NCI-H2171 treated with DMSO at 0.1 percent for 48 hours (cell line): Measurements from ENCODE around the gene ATP13A4.

Experiments
- DNase-seq: peaks from one replicate; lab custom pipeline; 2025; lab: John Stamatoyannopoulos, UW

Gene ATP13A4

GRCh38 chr3:193554811-193555210 lies at the start of gene ATP13A4:
ATP13A4 (minus strand) TSS chr3:193554895; CDS start chr3:193554799, 96 bp downstream.
- DNase-seq, result no peak

DNA sequence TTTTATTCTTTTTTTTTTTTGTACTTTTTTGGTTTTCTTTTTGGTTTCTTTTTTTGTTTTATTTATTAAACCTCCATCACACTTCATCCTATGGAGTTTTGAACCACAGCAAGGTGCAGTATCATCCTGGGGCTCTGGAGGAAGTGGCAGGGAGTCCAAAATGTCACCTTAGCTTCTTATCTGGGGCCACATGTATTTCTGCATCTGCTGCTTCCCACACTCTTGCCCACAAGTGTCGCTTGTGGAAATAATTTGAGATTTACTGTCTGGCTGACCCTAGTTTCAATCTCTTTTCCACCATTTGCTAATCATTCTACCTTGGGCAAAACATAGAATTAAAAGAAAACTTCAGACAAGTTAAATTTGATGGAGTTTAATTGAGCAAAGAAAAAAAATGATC lies 44.7 kb upstream of the ATP13A4 start:
- no peak for DNase-seq

DNA sequence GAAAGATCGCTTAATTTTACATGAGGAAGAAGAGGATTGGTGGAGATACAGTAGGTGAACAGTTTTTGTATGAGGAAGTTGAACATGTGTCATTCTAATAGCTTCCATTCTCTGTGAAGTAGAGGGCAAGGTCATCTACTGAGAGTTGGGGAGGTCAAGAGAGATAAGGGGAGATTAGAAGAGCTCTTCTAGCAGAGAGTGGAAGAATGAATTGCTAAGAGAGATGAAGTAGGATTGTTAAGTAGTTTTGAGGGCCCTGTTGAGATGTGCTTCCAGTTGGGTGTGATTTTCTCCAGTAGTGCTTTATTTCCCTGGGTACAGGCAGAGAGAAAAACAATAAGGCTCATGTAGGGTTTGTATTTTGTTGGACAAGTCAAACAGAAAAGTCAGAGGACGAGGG lies 43.5 kb upstream of the ATP13A4 start:
- no peak for DNase-seq

DNA sequence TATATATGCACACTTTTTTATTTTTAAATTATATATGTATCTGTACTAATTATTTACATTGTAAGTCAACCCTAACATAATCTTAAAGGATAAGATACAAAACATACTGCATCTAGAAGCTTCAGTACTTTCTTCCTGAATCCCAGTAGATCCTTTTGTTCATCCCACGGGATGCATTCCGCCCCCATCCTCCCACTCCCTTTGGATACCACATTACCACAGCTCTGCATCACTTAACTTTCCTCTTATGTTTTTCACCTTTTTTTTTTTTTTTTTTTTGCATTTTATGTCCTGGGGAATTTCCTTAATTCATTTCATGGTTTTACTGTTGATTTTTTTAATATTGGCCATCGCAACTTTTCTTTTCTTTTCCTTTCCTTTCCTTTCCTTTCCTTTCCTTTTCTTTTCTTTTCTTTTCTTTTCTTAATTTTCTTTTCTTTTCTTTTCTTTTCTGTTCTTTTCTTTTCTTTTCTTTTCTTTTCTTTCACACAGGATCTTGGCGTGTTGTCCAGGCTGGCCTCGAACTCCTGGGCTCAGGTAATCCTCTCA lies 41.3 kb upstream of the ATP13A4 start:
- no peak for DNase-seq

DNA sequence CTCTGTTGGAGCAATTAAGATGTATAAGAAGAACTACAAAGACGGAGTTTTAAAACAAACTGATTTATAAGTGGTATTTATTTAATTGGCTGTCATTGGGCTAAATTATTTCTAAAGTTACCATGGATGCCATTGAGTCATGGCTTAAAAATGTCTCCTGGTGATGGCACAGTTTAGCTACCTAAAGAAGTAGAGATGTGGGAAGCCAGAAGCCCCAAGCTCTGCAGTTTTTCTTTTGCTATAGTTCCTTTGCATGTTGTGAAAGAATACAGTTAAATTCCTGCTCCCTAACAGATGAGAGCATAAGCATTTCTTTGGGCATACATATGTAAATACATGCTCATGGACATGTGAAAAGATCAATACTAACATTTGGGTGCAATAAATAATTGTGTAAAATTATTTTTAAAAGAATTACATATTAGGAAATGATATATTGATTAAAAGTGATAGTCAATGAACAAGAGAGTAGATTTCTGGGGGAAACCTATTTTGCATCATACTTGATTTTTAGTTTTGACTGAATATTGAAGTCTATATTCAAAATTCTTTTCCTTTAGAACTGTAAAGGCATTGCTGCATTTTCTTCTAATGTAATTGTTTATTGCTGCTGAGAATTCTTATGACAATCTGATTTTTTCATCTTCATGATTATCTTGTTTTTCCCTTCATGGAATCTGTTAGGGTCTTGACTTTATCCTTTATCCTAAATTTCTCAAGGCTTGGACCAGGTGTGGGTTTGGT lies 40.4 kb upstream of the ATP13A4 start:
- DNase-seq, result no peak

GRCh38 chr3:193593668-193594030 lies 39.0 kb upstream of the ATP13A4 start:
- peak; percentile 46 for DNase-seq

DNA sequence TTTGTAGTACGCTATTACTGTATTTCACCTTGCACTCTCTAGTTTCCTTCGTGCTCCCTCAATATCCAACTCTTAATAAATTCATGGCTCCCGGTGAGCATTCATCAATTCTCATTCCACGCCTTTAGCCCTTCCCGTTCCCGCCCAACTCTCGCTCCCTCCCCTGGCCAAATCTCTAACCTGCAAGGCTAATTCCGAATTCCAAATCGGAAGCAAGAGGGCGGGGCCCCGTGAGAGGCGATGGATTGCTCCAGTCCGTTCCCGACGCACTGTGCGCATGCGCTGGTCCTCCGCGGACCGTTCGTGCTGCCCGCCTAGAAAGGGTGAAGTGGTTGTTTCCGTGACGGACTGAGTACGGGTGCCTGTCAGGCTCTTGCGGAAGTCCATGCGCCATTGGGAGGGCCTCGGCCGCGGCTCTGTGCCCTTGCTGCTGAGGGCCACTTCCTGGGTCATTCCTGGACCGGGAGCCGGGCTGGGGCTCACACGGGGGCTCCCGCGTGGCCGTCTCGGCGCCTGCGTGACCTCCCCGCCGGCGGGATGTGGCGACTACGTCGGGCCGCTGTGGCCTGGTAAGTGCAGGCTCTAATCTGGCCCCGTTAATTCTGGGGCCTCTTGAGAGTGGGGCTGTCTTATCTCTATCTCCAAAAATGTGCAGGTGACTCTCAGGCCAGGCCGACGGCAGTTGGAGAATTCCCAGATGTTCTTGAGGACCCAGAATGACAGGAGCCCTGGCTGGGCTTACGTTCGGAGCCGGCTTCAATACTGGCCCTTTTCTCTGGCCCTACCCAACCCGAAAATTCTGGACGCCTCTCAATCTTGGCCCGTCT lies 38.4 kb upstream of the ATP13A4 start, which contains the start of gene OPA1:
OPA1 (plus strand) TSS at position 368 of the 827 bp plus-strand sequence; CDS start at position 538, 170 bp downstream.
- peak; percentile 98 for DNase-seq

GRCh38 chr3:193590088-193590856 lies 35.6 kb upstream of the ATP13A4 start:
- DNase-seq, result no peak

DNA sequence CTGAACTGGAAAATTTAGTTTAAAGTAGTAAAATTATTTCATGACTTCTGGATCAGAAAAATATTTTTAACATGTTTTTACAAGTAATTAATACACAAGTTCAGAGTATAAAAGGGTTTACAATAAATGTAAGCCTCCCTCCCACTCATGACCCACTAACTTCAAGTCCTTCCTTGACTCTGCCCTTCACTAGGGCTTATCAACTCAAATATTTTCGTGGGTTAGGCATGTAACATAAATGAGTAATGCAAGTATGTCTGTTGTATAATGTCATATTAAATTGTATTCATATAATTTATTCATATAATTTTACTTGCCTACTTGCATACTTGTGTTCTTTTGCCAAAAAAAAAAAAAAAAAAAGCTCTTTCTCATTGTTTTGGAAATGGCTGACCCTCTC lies 34.9 kb upstream of the ATP13A4 start:
- no peak for DNase-seq

DNA sequence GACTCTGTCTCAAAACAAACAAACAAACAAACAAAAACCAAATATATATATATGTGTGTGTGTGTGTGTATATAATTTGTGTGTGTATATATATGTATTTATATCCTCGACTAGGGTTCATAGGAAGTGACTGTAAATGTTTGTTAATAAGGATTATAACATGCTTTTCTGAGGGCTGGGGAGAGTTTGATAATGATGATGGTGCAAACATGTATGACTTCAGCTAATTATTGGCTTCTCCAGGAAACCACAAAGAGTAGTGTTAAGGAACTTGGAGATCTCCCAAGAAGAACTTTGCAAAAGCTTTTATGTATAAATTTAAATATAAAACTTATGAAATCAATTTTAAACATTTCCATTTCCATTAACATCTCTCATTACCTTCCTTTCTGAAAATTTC lies 34.4 kb upstream of the ATP13A4 start:
- no peak for DNase-seq

DNA sequence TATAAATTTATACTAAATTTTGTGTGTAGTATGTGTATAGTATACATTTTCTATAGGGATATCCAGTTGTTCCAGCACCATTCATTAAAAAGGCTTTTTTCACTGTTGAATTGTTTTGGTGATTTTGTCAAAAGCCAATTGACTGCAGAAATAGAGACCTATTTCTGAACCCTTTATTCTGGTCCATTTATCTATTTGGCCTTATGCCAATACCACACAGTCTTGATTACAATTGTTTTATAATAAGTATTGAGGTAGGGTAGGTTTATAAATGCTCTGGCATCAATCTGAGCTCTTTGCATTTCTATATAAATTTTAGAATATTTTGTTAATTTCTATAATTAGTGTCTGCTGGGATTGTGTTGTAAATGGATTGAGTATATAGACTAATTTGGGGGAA lies 31.8 kb upstream of the ATP13A4 start:
- DNase-seq, result no peak

GRCh38 chr3:193585530-193585929 lies 30.8 kb upstream of the ATP13A4 start:
- DNase-seq, result no peak

GRCh38 chr3:193574488-193575070 lies 19.9 kb upstream of the ATP13A4 start:
- no peak for DNase-seq

DNA sequence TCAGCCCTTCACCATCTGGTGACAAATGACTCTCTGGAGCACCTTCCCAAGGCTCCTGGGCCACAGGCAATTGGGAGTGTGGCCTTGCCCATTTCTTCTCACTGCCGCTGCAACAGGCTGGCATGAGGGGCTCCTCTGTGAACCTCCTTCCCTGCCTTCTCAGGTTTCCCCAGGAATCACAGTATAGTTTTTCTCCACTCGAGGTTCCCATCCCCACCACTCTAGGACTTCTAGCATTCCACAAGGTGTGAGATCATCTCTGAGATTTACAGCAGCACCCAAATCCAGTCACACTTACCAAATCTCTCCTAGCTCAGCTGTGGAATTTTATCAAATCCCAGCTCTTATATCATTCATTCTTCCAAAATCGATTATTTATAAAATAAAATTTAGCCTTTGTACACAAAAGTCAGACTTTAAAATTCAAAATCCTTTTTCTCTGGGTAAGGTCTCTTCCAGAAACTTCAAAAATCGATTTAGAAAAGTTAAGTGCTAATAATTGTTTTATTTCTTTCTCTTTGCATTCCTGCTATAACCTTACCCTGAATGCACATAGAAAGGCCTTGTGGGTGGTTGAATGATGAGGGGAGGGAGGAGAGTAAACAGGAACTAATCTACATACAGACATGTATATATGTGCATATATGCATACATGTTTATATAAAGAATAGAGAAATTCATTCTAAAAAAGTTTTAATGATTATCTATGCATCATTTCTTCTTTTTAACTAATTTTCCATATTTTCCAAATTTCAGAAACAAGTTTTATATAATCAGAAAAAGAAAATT lies 18.9 kb upstream of the ATP13A4 start:
- no peak for DNase-seq

GRCh38 chr3:193572426-193572908 lies 17.8 kb upstream of the ATP13A4 start:
- DNase-seq, result peak; percentile 83

GRCh38 chr3:193569119-193569518 lies 14.4 kb upstream of the ATP13A4 start:
- no peak for DNase-seq

DNA sequence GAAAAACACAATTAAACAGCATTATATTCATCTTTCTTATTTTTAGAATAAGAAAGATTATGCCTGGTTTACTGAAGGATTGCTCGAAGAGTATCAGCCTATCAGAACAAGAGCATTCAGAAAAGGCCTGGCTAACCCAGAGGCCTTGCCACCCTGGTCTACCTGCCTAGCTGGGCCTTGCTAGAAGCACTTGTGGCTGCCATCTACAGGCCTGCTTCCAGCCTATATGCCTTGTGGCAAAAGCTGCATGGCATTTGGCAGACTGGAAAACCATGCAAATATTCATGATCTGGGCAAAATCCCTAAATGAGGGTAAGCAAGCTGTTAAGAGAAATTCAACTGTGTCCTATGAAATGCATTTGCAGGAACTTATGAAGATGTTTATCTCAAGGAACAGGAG lies 9.3 kb upstream of the ATP13A4 start:
- DNase-seq, result no peak

DNA sequence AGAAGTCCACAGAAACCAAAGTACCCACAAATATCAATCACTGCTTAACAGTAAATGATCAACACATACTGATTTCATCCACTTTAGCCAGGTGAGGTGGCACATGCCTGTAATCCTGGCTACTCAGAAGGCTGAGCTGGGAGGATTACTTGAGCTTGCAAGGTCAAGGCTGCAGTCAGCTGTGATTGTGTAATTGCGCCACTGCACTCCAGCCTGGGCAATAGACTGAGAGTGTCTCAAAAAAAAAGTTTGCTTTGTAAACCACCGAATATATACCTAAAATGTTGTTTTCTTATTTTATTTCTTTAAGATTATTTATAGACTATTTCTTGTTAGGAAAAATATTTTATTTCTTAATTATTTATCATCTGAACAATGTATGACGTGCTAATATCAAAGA lies 8.7 kb upstream of the ATP13A4 start:
- DNase-seq, result no peak

DNA sequence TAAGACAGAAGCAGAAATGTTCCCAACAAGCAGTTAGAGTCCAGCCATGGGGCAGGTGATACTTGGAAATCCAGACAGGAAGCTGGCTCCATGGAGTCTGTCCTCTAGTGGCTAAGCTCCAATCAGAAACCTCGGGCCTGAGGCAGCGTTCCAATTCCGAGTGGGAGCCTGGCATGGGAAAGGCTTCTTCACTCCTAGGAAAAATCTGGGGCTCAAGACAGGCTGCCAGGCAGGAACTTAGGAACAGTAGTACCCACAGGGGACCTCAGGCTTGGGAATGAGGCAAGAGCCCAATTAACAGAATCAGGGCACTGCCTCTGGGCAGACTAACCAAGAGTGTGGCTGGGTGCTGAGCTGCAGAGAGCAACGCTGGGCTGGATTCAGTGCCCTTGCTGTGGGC lies 6.2 kb upstream of the ATP13A4 start:
- DNase-seq, result peak; percentile 65

- no peak for DNase-seq
These were observed 5.4 kb upstream of the ATP13A4 start for GRCh38 chr3:193560091-193560490.

DNA sequence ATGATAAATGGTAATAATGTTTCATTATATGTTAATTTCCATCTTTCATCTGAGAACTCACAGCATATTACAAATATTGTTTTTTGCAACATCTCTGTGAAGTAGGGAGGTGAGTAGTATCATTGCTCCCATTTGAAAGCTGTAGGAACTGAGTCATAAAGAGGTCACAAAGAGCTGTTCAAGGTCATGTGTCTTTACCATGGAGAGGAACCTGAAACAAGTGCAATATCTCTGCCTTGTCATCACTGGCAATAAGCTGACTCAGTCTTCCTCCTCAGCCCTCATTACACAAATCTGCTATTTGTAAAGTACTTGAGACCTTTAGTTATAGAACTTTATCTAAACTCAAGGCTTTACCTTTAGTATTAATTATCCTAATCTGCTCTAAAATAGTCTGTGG lies 4.4 kb upstream of the ATP13A4 start:
- DNase-seq, result no peak
